Heart right ventricle (tissue), 16 donors: ENCODE measurements around the gene TENM4. TPM values are rescaled to one million over a fixed set of nuclear protein-coding genes. Genes with fewer than 3 reads are reported as not detected.
"Not testable (repeated sequence)": the region's sequence is repeated elsewhere in the genome, so short reads cannot be mapped to it uniquely, and the experiment has no call there.

Source experiments
- ATAC-seq, 8 donors: fragments of 200-7000 bp; cut with Tn5 transposase; one replicate each; pipeline ENCODE4 v1.9.1; 2020; ENCODE audit warnings: mild to moderate bottlenecking in 8 of 8, moderate library complexity in 8 of 8, moderate number of reproducible peaks in 1 of 8
- DNase-seq, 2 donors: peaks; one replicate each; pipeline ENCODE4 v3.0.0-alpha.2; 2020
- H3K27ac ChIP-seq, 10 donors: fragments of 200-600 bp; sonication (generic) in 2 of 10; one replicate each; pipeline versions ENCODE4 v1.5.0 to v1.8.0; 2020 to 2022; ENCODE audit warnings: mild to moderate bottlenecking in 3 of 10
- H3K27me3 ChIP-seq, 7 donors: fragments of 200-600 bp; one replicate each; pipeline ENCODE4 v1.8.0; 2021 to 2022; ENCODE audit warnings: mild to moderate bottlenecking in 2 of 7
- H3K36me3 ChIP-seq, 9 donors: fragments of 200-600 bp; sonication (generic) in 1 of 9; one replicate each; pipeline versions ENCODE4 v1.5.0 to v1.8.0; 2020 to 2022; ENCODE audit warnings: mild to moderate bottlenecking in 2 of 9
- H3K4me1 ChIP-seq, 9 donors: fragments of 200-600 bp; sonication (generic) in 1 of 9; one replicate each; pipeline versions ENCODE4 v1.5.0 to v1.8.0; 2020 to 2022; ENCODE audit warnings: mild to moderate bottlenecking in 4 of 9
- H3K4me3 ChIP-seq, 10 donors: fragments of 200-600 bp; sonication (generic) in 2 of 10; one replicate each; pipeline versions ENCODE4 v1.5.0 to v1.8.0; 2020 to 2022; ENCODE audit warnings: mild to moderate bottlenecking in 7 of 10, moderate library complexity in 2 of 10
- H3K9me3 ChIP-seq, 11 donors: fragments of 200-600 bp in 10 of 11; sonication (generic) in 2 of 11; one replicate each; pipeline versions ENCODE4 v1.5.0 to v1.8.0; 2013 to 2022; ENCODE audit warnings: mild to moderate bottlenecking in 2 of 11, control low read depth in 1 of 11, moderate library complexity in 1 of 11
- CTCF ChIP-seq, 9 donors: fragments of 200-600 bp; sonication (generic) in 2 of 9; IDR thresholded peaks; one replicate each; pipeline versions ENCODE4 v1.5.0 to v1.8.0; 2021 to 2022; ENCODE audit warnings: antibody characterized with exemption in 9 of 9, mild to moderate bottlenecking in 5 of 9, moderate library complexity in 1 of 9
- WGBS, 2 donors: extraction: QIAGEN DNeasy Blood & Tissue Kit; methylation state at CpG; one replicate each; pipeline ENCODE4 v1.1.7; 2013; ENCODE audit warnings: inconsistent platforms in 1 of 2; 5-methylcytosine and 5-hydroxymethylcytosine counted together
- intact Hi-C, 10 donors: fragments of 100-400 bp; cut with DNase I; formaldehyde crosslinking; loops; one replicate each; pipeline versions ENCODE4 v1.11.1 to v1.14.2; 2022
- polyA plus RNA-seq, 2 donors: library from polyadenylated mRNA; stranded (reverse); fragments of 200-250 nt; gene quantifications; one replicate each; pipeline ENCODE4 v1.2.3, GENCODE V29; 2013
- total RNA-seq, 10 donors: library from RNA; stranded (reverse); fragmentation: NEBNext Ultra II Directional in 3 of 10; extraction: Animal tissue kit (Norgen Biotek cat#: 25700) in 3 of 10; gene quantifications; one replicate each; pipeline versions ENCODE4 v1.2.1 to v1.2.4, GENCODE V29; 2021 to 2023
- donor health status: Arrhythmogenic right ventricular cardiomyopathy.
- donor health status: ischemic (EF 13 %, LVEDD 7.1; RV severe dilation, severe dysfunction).
- donor health status: healthy with polysubstance abuse.
- donor health status: DM: no; HTN: yes; CAD: no.
- donor health status: DM: no; HTN: no; CAD: no.
- donor health status: ischemic (EF 25% LVEDD 6.9; RV normal size, moderate dysfunction).
- donor health status: ischemic (EF 25% LVEDD 5.7; RV mildly dilated, moderate dysfunction).
- donor health status: healthy.
- donor health status: DM: yes; HTN: yes; CAD: no.
- donor health status: Ischemic cardiomyopathy.
- donor health status: ischemic (EF 35%, LVEDD 5.7; RV mildly dilated, moderate dysfunction).
- donor health status: nonischemic (EF 11% LVEDD 7.7; RV severe dilation, severe dysfunction).
- donor health status: DM: yes; HTN: yes; CAD: no.
- donor health status: PGD.
- donor health status: ischemic (EF 29% LVEDD 5.4; RV normal size, mild dysfunction).
- donor health status: nonischemic (EF 23%, LVEDD 6.1; RV moderate dilation, normal function).

The TENM4 gene
- total and polyA plus RNA-seq, 12 donors = 0.10 to 3.6 (median 0.91) TPM

GRCh38 chr11:78615724-78616123, 825.1 kb downstream of the TENM4 start:
- TF ChIP-seq CTCF (IDR thresholded peaks at IDR 0.05) = no peak
- no peak for DNase-seq
- Histone ChIP-seq H3K27me3 (no peaks in the 10 kb centered on the region), H3K4me3 (no peak overlapping the region), H3K36me3 (no peaks in the 10 kb centered on the region), H3K27ac (no peak overlapping the region), H3K4me1 (no peaks in the 10 kb centered on the region), H3K9me3 (peaks cover 0 to 29% (median 3%) of the 10 kb centered on the region in 11 donors)
- no peak for ATAC-seq
- intact Hi-C loops = no loop called here
- 92 to 94% methylated on average over 1 of the region's 1 CpG for WGBS, 2 donors

DNA sequence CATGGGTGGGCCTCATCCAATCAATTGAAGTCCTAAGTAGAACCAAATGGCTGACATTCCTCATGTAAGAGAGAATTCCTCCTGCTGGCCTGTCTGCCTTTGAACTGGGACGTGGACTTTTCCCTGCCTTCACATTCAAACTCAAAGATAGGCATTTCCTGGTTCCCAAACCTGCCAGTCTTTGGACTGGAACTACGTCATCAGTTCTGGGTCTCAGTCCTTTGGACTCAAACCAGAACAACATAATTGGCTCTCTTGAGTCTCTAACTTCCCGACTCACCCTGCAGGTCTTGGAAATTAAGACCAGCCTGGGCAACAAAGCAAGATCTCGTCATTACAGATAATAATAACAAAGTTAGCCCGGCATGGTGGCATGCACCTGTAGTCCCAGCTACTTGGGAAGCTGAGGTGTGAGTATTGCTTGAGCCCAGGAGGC, 827.4 kb downstream of the TENM4 start:
- Histone ChIP-seq H3K9me3 (peaks cover 0 to 6% (median 0%) of the 10 kb centered on the region in 11 donors), H3K27me3 (peaks cover 0 to 4% (median 0%) of the 10 kb centered on the region in 7 donors), H3K36me3 (no peaks in the 10 kb centered on the region), H3K27ac (no peak overlapping the region), H3K4me1 (no peaks in the 10 kb centered on the region), H3K4me3 (no peak overlapping the region)
- DNase-seq = no peak
- no peak for TF ChIP-seq CTCF (IDR thresholded peaks at IDR 0.05)
- WGBS, 2 donors = 66 to 74% methylated on average over 5 of the region's 5 CpGs
- intact Hi-C loops = no loop called here
- ATAC-seq = no peak

- no peak for TF ChIP-seq CTCF (IDR thresholded peaks at IDR 0.05)
- intact Hi-C loops = no loop called here
- H3K27me3 ChIP-seq = peaks cover 0 to 5% (median 0%) of the 10 kb centered on the region in 7 donors
- no peak overlapping the region for H3K27ac ChIP-seq
- H3K4me3 ChIP-seq = no peak overlapping the region
- DNase-seq (no peak), ATAC-seq (no peak)
- 68 to 71% methylated on average over 4 of the region's 4 CpGs for WGBS, 2 donors
- H3K36me3 ChIP-seq = no peaks in the 10 kb centered on the region
- no peaks in the 10 kb centered on the region for H3K4me1 ChIP-seq
- H3K9me3 ChIP-seq = peaks cover 0 to 6% (median 0%) of the 10 kb centered on the region in 11 donors
Measured at GRCh38 chr11:78612721-78613377, 828.0 kb downstream of the TENM4 start.

DNA sequence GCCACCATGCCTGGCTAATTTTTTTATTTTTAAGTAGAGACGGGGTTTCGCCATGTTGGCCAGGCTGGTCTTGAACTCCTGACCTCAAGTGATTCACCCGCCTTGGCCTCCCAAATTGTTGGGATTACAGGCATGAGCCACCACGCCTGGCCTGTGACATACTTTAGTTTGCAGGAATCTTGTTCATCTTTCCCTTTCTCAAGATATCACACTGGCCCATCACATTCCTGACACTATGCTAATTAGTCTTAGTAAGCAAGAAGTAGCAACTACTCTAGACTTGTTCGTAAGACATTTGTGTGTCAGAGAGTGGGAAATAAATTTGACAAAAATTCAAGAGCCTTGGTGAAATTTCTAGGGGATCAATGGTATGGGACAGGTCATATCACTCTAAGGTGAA, 831.5 kb downstream of the TENM4 start:
- 79 to 93% methylated on average over 5 of the region's 5 CpGs for WGBS, 2 donors
- intact Hi-C loops, H3K36me3 ChIP-seq, H3K27ac ChIP-seq, H3K27me3 ChIP-seq, H3K4me1 ChIP-seq, H3K4me3 ChIP-seq, H3K9me3 ChIP-seq, DNase-seq, ATAC-seq: not testable (repeated sequence)

DNA sequence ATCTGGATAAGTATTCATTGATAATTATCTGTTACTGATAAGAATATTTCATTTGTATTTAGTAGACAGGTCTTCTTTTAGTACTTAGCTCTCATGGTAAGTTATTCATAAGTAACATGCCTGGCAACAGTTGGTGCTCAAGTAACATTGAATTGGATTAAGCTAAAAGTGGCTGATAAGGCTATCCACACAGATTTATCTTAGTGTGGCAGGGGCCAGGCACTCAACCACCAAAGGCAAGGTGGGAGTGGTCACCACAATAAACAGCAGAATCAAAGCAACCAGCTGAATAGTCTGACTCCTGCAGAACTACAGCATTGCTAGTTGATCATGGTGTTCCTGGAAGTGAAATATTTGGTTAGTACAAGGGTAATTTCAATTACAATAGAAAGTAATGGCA, 833.1 kb downstream of the TENM4 start:
- no peak overlapping the region for H3K4me3 ChIP-seq
- no peaks in the 10 kb centered on the region for H3K9me3 ChIP-seq
- H3K27me3 ChIP-seq = peaks cover 0 to 12% (median 6%) of the 10 kb centered on the region in 7 donors
- TF ChIP-seq CTCF (IDR thresholded peaks at IDR 0.05) = no peak
- ATAC-seq (no peak), DNase-seq (no peak)
- H3K4me1 ChIP-seq = no peaks in the 10 kb centered on the region
- H3K36me3 ChIP-seq = no peaks in the 10 kb centered on the region
- intact Hi-C loops = no loop called here
- no peak overlapping the region for H3K27ac ChIP-seq
